Vagina (tissue), 2 donors: ENCODE data around the gene STK32B.

ENCODE experiments used
- POLR2AphosphoS5 ChIP-seq, 2 donors: sonication (generic); formaldehyde crosslinking; IDR thresholded peaks; one replicate each; pipeline ENCODE4 v1.9.0; 2017; ENCODE audit warnings: antibody characterized with exemption in 2 of 2, mild to moderate bottlenecking in 2 of 2, low read depth in 1 of 2; ENCODE audit not compliant: insufficient read depth in 1 of 2
- TF ChIP-seq, protein P1 (sequence below), 3 experiments: fragments of 450-650 bp in 2 of 3; fragments of 200-600 bp in 1 of 3; sonication (generic) in 1 of 3; IDR thresholded peaks; one replicate each; pipeline ENCODE4 v1.5.1; 2017 to 2019; ENCODE audit warnings: antibody characterized with exemption in 3 of 3, mild to moderate bottlenecking in 2 of 3, moderate library complexity in 2 of 3

DNA sequence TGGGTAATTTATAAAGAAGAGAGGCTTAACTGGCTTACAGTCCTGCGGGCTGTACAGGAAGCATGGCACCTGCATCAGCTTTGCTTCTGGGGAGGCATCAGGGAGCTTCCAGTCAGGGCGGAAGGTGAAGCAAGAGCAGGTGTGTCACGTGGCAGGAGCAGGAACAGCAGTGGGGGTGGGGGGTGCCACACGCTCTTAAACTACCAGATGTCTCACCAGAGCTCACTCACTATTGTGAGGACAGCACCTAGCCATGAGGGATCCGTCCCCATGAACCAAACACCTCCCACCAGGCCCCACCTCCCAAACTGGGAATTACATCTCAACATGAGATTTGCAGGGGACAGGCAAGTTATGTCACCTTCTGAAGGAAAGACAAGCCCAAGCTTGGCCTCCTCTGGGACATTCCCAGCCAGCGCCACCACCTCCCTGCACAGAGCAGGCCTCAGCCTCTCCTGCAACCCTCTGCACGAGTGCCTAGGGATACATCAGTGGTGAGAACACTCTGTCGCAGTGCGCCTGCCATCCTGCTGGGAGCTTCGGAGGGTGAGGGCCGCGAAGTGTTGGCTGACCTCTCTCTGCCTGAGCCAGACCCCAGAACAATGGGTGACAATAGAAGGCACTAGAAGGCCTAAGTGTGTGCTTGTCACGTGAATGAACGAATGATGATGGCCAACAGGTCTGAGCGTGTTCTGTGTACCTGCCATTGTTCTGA lies 412.8 kb downstream of the STK32B start:
- TF ChIP-seq, protein P1, sequence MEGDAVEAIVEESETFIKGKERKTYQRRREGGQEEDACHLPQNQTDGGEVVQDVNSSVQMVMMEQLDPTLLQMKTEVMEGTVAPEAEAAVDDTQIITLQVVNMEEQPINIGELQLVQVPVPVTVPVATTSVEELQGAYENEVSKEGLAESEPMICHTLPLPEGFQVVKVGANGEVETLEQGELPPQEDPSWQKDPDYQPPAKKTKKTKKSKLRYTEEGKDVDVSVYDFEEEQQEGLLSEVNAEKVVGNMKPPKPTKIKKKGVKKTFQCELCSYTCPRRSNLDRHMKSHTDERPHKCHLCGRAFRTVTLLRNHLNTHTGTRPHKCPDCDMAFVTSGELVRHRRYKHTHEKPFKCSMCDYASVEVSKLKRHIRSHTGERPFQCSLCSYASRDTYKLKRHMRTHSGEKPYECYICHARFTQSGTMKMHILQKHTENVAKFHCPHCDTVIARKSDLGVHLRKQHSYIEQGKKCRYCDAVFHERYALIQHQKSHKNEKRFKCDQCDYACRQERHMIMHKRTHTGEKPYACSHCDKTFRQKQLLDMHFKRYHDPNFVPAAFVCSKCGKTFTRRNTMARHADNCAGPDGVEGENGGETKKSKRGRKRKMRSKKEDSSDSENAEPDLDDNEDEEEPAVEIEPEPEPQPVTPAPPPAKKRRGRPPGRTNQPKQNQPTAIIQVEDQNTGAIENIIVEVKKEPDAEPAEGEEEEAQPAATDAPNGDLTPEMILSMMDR (IDR thresholded peaks at IDR 0.05) = no peak
- TF ChIP-seq POLR2AphosphoS5 (IDR thresholded peaks at IDR 0.05; ENCODE audit: insufficient read depth in 1 of 2, low read depth in 1 of 2) = no peak
